ENCODE measurements around the gene PRR23E.

The PRR23E gene

GRCh38 chr3:127153506-127153815, 39.5 kb upstream of the PRR23E start:
- H3K27ac ChIP-seq (ENCODE audit: low read length), result no peak overlapping the region
- H3K4me1 ChIP-seq (ENCODE audit: control insufficient read depth in 1 of 2, insufficient read depth in 2 of 2, low read length in 2 of 2), result no peaks in the 10 kb centered on the region
- H3K4me3 ChIP-seq (ENCODE audit: low read depth in 1 of 2, low read length in 2 of 2), result no peak overlapping the region
- no peaks in the 10 kb centered on the region for H3K36me3 ChIP-seq (ENCODE audit: control insufficient read depth in 1 of 2, insufficient read depth in 2 of 2, low read length in 2 of 2)
- H3K27me3 ChIP-seq (ENCODE audit: low read depth, low read length), result peaks cover 6% of the 10 kb centered on the region
- H3K9me3 ChIP-seq (ENCODE audit: control insufficient read depth in 1 of 2, low read length in 2 of 2), result no peaks in the 10 kb centered on the region

GRCh38 chr3:127156338-127157050, 36.4 kb upstream of the PRR23E start:
- Histone ChIP-seq H3K27ac (ENCODE audit: low read length) (no peak overlapping the region), H3K9me3 (ENCODE audit: control insufficient read depth in 1 of 2, low read length in 2 of 2) (no peaks in the 10 kb centered on the region)

GRCh38 chr3:127157171-127157828, 35.6 kb upstream of the PRR23E start:
- H3K9me3 ChIP-seq (ENCODE audit: control insufficient read depth in 1 of 2, low read length in 2 of 2), result no peaks in the 10 kb centered on the region
- no peak overlapping the region for H3K4me3 ChIP-seq (ENCODE audit: low read depth in 1 of 2, low read length in 2 of 2)
- no peak overlapping the region for H3K27ac ChIP-seq (ENCODE audit: low read length)
- no peaks in the 10 kb centered on the region for H3K36me3 ChIP-seq (ENCODE audit: control insufficient read depth in 1 of 2, insufficient read depth in 2 of 2, low read length in 2 of 2)
- no peaks in the 10 kb centered on the region for H3K4me1 ChIP-seq (ENCODE audit: control insufficient read depth in 1 of 2, insufficient read depth in 2 of 2, low read length in 2 of 2)
- peaks cover 6% of the 10 kb centered on the region for H3K27me3 ChIP-seq (ENCODE audit: low read depth, low read length)

More at GRCh38 chr3:127156338-127157050, 36.4 kb upstream of the PRR23E start:
- H3K36me3 ChIP-seq (ENCODE audit: control insufficient read depth in 1 of 2, insufficient read depth in 2 of 2, low read length in 2 of 2), result no peaks in the 10 kb centered on the region
- H3K4me3 ChIP-seq (ENCODE audit: low read depth in 1 of 2, low read length in 2 of 2), result no peak overlapping the region
- H3K4me1 ChIP-seq (ENCODE audit: control insufficient read depth in 1 of 2, insufficient read depth in 2 of 2, low read length in 2 of 2), result no peaks in the 10 kb centered on the region
- peaks cover 6% of the 10 kb centered on the region for H3K27me3 ChIP-seq (ENCODE audit: low read depth, low read length)

- H3K27me3 ChIP-seq (ENCODE audit: low read depth, low read length), result peaks cover 6% of the 10 kb centered on the region
- H3K27ac ChIP-seq (ENCODE audit: low read length), result no peak overlapping the region
- H3K4me1 ChIP-seq (ENCODE audit: control insufficient read depth in 1 of 2, insufficient read depth in 2 of 2, low read length in 2 of 2), result no peaks in the 10 kb centered on the region
- H3K36me3 ChIP-seq (ENCODE audit: control insufficient read depth in 1 of 2, insufficient read depth in 2 of 2, low read length in 2 of 2), result no peaks in the 10 kb centered on the region
- no peaks in the 10 kb centered on the region for H3K9me3 ChIP-seq (ENCODE audit: control insufficient read depth in 1 of 2, low read length in 2 of 2)
- H3K4me3 ChIP-seq (ENCODE audit: low read depth in 1 of 2, low read length in 2 of 2), result no peak overlapping the region
Measured at GRCh38 chr3:127158614-127159229, 34.2 kb upstream of the PRR23E start.

- Histone ChIP-seq H3K36me3 (ENCODE audit: control insufficient read depth in 1 of 2, insufficient read depth in 2 of 2, low read length in 2 of 2) (no peaks in the 10 kb centered on the region), H3K4me1 (ENCODE audit: control insufficient read depth in 1 of 2, insufficient read depth in 2 of 2, low read length in 2 of 2) (no peaks in the 10 kb centered on the region), H3K27ac (ENCODE audit: low read length) (no peak overlapping the region), H3K9me3 (ENCODE audit: control insufficient read depth in 1 of 2, low read length in 2 of 2) (no peaks in the 10 kb centered on the region), H3K27me3 (ENCODE audit: low read depth, low read length) (peaks cover 6% of the 10 kb centered on the region), H3K4me3 (ENCODE audit: low read depth in 1 of 2, low read length in 2 of 2) (no peak overlapping the region)
Measured at GRCh38 chr3:127159543-127159942, 33.4 kb upstream of the PRR23E start.

GRCh38 chr3:127161236-127161635, 31.7 kb upstream of the PRR23E start:
- Histone ChIP-seq H3K9me3 (ENCODE audit: control insufficient read depth in 1 of 2, low read length in 2 of 2) (no peaks in the 10 kb centered on the region), H3K27me3 (ENCODE audit: low read depth, low read length) (peaks cover 6% of the 10 kb centered on the region), H3K36me3 (ENCODE audit: control insufficient read depth in 1 of 2, insufficient read depth in 2 of 2, low read length in 2 of 2) (no peaks in the 10 kb centered on the region), H3K27ac (ENCODE audit: low read length) (no peak overlapping the region), H3K4me3 (ENCODE audit: low read depth in 1 of 2, low read length in 2 of 2) (no peak overlapping the region), H3K4me1 (ENCODE audit: control insufficient read depth in 1 of 2, insufficient read depth in 2 of 2, low read length in 2 of 2) (no peaks in the 10 kb centered on the region)

GRCh38 chr3:127161973-127162579, 30.9 kb upstream of the PRR23E start:
- H3K9me3 ChIP-seq (ENCODE audit: control insufficient read depth in 1 of 2, low read length in 2 of 2), result no peaks in the 10 kb centered on the region
- H3K4me3 ChIP-seq (ENCODE audit: low read depth in 1 of 2, low read length in 2 of 2), result no peak overlapping the region
- no peaks in the 10 kb centered on the region for H3K36me3 ChIP-seq (ENCODE audit: control insufficient read depth in 1 of 2, insufficient read depth in 2 of 2, low read length in 2 of 2)
- H3K27ac ChIP-seq (ENCODE audit: low read length), result no peak overlapping the region
- H3K4me1 ChIP-seq (ENCODE audit: control insufficient read depth in 1 of 2, insufficient read depth in 2 of 2, low read length in 2 of 2), result no peaks in the 10 kb centered on the region
- H3K27me3 ChIP-seq (ENCODE audit: low read depth, low read length), result peaks cover under 1% of the 10 kb centered on the region

GRCh38 chr3:127162947-127163645, 29.8 kb upstream of the PRR23E start:
- Histone ChIP-seq H3K4me3 (ENCODE audit: low read depth in 1 of 2, low read length in 2 of 2) (no peak overlapping the region), H3K27ac (ENCODE audit: low read length) (no peak overlapping the region), H3K4me1 (ENCODE audit: control insufficient read depth in 1 of 2, insufficient read depth in 2 of 2, low read length in 2 of 2) (no peaks in the 10 kb centered on the region), H3K9me3 (ENCODE audit: control insufficient read depth in 1 of 2, low read length in 2 of 2) (no peaks in the 10 kb centered on the region), H3K36me3 (ENCODE audit: control insufficient read depth in 1 of 2, insufficient read depth in 2 of 2, low read length in 2 of 2) (no peaks in the 10 kb centered on the region), H3K27me3 (ENCODE audit: low read depth, low read length) (no peaks in the 10 kb centered on the region)

GRCh38 chr3:127164615-127165014, 28.3 kb upstream of the PRR23E start:
- Histone ChIP-seq H3K36me3 (ENCODE audit: control insufficient read depth in 1 of 2, insufficient read depth in 2 of 2, low read length in 2 of 2) (no peaks in the 10 kb centered on the region), H3K4me1 (ENCODE audit: control insufficient read depth in 1 of 2, insufficient read depth in 2 of 2, low read length in 2 of 2) (no peaks in the 10 kb centered on the region), H3K9me3 (ENCODE audit: control insufficient read depth in 1 of 2, low read length in 2 of 2) (no peaks in the 10 kb centered on the region), H3K27ac (ENCODE audit: low read length) (no peak overlapping the region), H3K27me3 (ENCODE audit: low read depth, low read length) (no peaks in the 10 kb centered on the region), H3K4me3 (ENCODE audit: low read depth in 1 of 2, low read length in 2 of 2) (no peak overlapping the region)

- Histone ChIP-seq H3K27me3 (ENCODE audit: low read depth, low read length) (no peaks in the 10 kb centered on the region), H3K9me3 (ENCODE audit: control insufficient read depth in 1 of 2, low read length in 2 of 2) (no peaks in the 10 kb centered on the region), H3K27ac (ENCODE audit: low read length) (no peak overlapping the region), H3K4me1 (ENCODE audit: control insufficient read depth in 1 of 2, insufficient read depth in 2 of 2, low read length in 2 of 2) (no peaks in the 10 kb centered on the region), H3K36me3 (ENCODE audit: control insufficient read depth in 1 of 2, insufficient read depth in 2 of 2, low read length in 2 of 2) (no peaks in the 10 kb centered on the region), H3K4me3 (ENCODE audit: low read depth in 1 of 2, low read length in 2 of 2) (no peak overlapping the region)
Measured at GRCh38 chr3:127165036-127165435, 27.9 kb upstream of the PRR23E start.
